ENCODE results near the gene LDLRAD4.

- TF ChIP-seq EZH2 (IDR thresholded peaks at IDR 0.05; ENCODE audit: low read depth, unreplicated experiment) (no peak), CTCF (conservative IDR thresholded peaks at IDR 0.05; ENCODE audit: low read depth in 2 of 2) (no peak), REST (IDR thresholded peaks at IDR 0.05; ENCODE audit: unreplicated experiment) (no peak), JUNB (IDR thresholded peaks at IDR 0.05; ENCODE audit: unreplicated experiment) (no peak)
Measured at GRCh38 chr18:13556502-13556901, 337.9 kb downstream of the LDLRAD4 start.

Data from GM23338 (cell line).